ENCODE data around the gene CAMKMT.

Gene CAMKMT

DNA sequence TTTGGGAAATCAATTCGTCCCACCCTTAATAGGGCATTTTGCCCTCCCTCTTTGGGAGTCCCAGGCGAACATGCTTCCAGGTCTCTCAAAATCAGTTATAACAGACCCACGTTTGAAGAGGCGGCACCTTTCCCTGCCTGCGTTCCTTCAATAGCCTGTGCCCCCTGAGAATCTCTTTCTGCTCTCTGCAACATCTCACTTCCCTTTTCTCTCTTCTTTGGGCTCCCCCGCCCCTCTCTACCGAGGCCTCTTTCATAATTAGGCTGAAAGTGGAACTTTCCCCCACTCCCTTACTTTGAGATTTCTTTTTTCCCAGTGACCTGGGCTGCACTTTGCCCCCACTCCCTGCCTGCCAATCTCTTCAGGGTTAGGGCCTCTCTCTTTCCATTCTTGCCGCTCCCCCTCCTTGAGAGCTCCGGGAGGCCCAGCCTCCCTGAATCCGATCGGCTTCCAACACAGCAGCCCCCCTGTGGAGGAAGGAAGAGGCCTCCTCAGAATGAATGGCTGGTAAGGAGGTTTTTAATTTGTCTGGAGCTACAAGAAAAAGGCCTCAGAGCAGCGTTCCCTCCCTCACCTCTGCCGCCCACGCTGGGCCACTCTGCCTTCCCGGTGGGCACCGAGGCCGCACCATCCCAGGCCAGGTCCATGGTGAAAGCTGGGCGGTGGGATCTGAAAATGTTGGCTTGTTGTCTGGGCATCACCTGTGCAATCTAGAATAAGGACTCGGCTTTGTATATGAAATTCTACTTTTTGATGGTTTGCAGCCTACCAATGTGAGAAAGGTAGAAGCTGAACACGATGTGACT, 417.1 kb downstream of the CAMKMT start:
- peak; percentile 46 for DNase-seq

DNA sequence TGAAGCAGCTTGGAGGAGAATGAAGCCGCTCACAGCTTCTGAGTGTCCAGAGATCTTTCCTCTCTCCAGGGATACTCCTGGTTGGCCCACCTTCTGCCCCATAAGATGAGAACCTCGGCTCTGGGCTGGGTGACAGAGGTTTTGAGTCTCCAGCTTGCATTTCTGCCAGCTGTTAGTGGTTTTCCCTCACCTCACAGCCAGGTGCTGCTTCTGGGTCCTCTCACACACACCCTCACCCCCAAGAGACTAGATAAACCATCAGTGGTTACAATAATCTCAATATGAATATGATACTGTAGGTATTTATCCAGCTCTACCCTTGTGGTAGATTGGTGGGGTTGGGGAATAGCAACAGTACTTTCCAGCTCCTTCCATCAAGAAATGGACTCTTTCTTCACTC, 418.0 kb downstream of the CAMKMT start:
- DNase-seq, result no peak

DNA sequence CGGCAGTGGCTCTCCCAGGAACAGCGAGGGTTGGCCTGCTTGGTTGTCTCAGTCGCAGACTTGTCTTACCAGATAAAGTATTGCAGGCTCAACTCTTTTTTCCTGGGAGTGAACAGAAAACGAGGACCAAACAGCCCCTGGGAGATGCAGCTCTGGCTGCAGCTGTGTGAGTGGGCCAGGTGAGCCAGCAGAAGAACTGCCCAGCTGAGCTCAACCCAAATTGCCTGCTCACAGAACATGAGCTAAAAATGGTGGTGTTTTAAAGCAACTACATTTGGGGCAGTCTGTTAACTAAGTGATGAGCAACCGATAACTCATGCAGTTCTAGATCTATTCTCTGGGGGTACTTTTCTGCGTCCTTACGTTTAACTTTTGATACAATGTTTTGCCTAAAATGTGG, 418.7 kb downstream of the CAMKMT start:
- DNase-seq, result no peak

DNA sequence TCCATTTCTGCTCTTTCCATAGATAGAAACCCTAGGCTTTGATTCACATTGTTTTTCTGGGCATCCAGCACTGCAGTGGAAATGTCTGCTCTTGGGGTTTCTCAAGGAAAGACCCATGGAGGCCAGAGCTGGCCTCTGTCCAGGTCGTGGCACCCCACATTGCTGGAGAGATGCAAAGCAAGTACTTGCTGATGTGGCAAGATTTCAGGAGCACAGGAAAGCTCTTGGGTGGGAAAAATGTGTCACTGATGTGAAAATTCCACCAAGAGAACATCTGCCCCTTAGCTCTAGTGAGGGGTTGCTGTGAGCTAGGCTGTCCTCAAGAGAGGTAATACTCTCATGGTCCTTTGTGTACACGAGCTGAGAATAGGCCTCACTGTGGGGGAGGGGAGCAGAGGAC, 423.7 kb downstream of the CAMKMT start:
- no peak for DNase-seq

DNA sequence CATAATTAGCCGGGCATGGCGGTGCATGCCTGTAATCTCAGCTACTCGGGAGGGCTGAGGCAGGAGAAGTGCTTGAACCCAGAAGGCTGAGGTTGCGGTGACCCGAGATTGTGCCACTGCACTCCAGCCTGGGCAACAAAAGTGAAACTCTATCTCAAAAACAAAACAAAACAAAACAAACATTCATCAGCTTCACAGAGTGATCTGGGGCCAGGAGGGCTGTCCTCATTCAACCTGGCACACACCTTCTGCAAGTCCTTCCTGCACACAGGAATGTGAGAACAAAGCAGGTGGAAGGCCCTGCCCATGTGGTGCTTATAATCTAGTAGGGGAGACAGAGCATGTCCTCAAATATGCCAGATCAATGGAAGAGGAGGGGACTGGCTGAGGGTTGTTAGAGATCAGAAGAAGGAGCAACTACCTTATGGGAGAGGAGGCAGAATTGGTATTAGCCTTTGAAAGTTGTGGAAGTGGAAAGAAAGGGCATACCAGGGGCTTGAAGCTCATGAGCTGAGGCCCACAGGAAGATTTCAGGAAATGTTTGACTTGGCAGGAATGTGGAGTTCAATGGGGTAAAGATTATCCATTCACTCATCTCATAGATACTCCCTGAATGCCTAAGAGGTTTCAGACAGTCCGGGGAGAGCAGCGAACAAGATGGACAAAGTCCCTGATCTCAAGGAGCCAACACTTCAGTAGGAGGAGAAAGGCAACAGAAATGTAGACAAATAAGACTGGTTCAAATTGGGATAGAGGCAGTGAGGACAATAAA, 424.5 kb downstream of the CAMKMT start:
- DNase-seq, result no peak

DNA sequence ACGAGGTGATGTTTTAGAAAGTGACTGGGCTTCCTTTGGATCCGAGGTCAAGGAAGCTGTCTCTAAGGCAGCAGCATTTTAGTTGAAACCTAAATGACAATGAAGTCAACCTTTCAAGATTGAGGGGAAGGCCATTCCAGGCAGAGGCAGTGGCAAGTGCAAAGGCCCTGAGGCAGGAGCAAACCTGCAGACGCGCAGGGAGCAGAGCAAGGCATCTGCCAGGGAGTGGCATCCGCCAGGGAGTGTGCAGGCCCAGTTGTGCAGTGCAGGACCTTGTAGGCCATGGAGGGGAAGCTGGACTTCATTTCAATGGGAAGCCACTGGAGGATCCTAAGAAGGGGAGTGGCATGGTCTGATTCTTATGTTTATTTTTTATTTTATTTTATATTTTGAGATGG, 425.1 kb downstream of the CAMKMT start:
- no peak for DNase-seq

DNA sequence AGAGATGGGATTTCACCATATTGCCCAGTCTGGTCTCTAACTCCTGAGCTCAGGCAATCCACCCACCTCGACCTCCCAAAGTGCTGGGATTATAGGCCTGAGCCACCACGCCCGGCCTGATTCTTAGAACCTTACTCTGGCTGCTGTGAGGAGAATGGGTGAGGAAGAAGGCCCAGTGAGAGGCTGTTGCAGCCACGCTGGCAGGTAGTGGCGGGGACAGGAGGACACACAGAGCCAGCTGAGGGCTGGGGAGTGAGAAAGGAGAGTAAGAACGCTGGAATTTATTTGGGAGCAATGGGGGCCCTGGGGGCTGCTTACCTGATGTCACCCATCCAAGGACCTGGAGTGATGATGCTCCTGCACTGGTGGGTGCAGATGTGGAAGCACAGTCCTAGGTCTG, 425.9 kb downstream of the CAMKMT start:
- DNase-seq, result no peak

DNA sequence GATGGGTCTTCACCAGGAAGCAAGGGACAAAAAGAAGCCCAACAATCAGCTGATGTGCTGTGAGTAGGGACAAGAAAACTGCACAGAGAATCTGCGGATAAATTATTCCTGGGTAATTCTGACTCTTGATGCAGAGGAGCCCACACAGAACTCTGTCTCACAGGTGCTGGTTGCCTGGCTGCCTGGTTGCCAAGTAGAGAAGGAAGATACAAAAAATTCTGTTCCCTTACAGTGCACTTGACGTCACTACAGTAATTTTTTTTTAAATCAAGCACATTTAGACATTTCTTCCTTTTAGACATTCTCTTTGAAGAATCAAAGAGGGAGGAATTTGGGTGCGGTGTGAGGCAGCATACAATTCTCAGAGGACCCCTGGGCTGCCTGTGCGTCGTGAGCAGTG, 427.7 kb downstream of the CAMKMT start:
- no peak for DNase-seq

DNA sequence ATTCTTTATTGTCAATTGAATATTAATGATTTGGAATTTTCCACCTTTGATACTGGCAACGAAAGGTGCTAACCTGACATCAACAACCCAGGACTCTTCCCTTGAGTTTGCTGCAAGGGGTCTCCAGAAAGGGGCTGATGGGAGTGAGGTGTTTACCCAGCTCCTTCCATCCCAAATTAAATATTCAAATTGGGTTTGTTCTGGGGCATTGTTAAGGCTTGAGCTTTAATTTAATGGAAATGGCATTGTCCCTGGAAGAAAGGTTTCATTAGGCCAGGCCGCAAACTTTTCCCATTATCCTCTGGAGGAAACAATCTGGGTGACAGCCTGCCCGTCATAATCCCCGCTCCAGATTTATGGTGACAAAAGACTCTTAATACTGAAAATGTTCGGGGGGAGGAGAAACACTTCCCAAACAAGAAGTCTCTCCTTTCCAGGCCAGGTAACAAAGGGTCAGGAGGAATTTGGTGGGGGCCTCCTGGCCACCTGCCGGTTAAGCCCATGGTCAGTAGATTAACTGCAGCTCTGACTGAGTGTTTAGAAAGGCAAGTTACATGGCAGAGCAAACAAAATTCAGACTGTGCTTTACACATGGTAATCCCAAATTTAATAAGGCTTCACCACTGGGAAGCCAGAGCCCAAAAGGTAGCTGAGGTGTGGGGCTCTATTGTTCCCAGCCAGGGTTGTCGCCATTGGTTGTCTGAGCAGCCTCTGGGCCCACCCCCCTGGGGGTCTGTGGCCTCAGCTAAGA, 428.4 kb downstream of the CAMKMT start:
- no peak for DNase-seq

DNA sequence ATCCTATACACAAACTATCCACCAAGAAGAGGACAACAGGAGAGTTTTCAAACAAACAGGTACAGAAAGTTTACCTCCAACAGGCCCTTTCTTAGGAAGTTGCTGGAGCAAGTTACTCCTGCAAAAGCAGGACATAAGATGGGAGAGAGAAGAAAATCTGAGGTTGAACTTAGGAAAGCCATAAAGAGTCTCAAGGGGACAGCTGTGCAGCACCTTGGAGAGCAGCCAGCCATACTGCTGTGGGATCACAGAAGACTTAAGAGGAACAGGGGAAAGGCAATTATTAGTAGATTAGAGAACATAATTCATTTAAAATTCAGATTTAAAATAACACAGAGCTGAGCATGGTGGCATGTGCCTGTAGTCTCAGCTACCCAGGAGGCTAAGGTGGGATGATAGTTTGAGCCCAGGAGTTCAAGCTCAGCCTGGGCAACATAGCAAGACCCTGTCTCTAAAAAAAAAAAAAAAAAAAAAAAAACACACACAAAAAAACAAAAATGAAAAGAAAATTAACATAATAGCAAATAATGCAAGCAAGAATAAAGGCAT, 431.6 kb downstream of the CAMKMT start:
- DNase-seq, result no peak

DNA sequence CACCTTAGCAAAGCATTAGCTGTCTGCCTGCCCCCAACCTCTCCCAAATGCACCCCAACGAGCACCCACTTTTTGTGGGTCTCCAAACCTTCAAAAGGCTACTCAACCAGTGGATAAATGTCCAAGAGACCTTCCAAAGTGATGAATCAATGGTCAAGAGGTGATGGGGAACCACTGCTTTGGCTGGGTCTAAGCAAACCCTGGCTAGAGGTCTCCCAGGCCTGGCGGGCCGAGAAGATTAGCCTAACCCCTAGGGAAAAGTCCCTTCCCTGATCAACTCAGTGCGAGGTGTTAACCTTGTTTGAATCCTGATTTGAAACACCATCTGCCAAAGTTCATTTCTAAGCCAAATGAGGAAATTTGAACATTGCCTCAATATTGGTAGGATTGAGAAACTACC, 435.0 kb downstream of the CAMKMT start:
- no peak for DNase-seq

DNA sequence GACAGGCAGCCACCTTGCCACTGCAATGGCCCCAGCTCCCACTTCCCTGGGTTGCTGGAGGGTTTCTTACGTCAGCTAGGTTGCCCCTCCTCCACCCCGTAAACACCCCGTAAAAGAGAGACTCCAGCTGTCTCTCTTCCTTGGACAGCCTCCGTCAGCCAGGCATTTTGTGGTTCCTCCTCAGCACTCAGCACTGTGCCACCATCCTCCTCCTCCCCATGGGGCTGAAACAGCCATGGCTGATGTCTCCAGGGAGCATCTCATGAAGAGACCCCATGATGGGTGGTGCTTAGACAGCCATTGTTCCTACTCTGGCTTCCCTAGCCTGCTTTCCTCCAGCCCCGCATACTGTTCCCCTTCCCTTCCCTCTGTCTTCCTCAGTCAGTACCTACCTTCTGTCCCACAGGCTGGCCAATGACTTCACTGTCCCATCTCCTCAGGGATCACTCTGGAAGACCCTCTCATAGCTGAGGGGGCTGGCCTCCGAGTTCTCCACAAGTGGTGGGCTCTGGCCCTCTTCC, 436.5 kb downstream of the CAMKMT start:
- DNase-seq, result no peak

DNA sequence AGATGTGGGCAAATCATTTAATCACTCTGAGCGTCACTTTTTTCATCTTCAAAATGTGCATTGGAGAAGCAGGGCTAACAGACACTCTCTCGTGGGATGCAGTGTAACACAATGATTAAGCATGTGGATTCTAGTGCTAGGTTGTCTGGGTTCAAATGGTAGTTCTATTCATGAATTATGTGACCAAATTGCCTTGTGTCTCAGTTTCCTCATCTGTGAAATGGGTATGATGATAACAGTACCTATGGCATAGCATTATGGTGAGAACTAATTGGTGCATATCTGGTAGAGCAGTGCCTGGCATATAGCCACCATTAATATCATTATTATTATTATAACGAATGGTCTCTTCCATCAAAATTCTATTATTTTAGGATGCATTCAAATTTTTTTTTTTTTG, 437.4 kb downstream of the CAMKMT start:
- no peak for DNase-seq

DNA sequence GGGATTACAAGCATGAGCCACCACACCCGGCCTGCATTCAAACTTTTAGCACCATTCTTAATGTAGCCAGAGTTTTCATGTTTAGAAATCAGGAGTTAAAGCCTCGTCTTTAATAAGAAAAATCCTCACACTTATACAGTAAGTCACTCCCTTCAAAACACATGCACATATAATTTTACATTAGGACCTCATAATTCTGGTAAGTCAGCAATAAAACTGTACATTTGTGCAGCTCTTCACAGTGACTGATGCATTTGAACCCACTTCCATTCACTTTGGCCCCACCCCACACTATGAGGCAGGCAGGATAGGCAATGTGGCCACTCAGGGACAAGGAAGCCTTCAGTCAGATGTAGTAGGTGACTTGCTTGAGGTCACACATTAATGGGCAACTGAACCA, 438.0 kb downstream of the CAMKMT start:
- DNase-seq, result no peak

DNA sequence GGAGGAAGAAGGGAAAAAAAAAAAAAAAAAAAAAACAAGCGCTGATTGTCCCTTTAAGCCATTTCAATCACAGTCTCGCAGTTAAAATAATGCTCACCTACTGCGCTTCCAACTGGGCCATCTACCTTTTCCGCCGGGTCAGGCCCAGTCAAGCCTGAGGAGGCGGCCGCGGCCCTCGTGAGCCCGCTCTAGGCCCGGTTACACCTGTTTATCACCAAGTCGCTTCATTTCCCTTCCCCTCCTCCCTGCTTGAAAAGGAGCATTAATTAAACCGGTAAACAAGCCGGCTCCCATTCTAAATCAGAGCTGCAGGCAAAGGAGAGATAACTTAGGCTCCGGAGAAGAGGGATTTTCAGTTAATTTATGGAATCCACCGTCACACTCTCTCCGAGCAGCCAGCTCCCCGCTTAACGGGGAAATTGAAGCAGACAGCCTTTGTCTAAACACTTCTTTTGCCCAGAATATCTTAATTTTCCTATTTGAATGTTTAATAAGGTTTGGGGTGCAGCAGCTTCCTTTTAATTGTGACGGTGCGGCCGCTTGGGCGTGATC, 439.6 kb downstream of the CAMKMT start:
- DNase-seq, result no peak

DNA sequence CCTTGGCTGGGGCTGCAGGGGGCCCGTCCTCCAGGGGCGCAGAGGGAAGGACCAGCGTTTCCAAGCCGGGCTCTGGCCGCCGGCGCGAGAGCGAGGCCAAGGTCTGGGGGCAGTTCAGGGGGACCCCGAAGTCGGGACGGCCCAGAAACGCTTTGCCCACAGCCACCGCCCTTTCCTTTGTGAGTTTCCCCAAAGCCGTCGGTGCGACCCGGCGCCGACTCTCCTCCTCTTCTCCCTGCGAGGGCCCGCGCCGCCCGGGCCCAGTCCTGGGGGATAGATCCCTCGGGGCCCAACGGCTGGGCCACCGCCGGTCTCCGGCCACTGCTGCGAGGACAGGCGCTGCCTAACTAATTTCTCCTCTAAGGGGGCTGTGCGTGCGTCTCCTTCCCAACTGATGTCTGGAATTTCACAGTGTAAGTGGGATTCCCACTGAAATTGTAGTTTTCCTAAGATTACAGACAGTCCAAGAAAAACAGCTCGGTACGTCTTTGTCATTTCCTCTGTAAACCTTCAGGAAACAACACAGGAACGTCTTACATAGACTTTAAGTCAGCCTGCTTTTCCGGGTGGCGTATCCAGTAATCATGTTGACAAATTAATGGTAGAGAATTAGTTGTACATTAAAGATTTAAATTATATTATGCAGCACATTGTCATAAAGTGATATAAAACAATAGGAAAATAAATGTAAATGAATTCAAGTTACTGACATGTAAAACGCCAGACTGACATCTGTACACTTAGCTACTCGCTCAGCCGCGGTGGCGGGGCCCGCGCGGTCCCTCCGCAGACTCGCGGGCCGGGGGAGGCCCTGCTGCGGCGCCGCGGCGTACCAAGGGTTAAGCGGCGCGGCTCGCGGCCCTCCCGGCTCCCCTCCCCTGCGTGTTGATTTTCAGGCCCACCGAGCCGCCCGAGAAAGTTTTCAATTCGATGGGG, 440.4 kb downstream of the CAMKMT start:
- DNase-seq, result no peak

DNA sequence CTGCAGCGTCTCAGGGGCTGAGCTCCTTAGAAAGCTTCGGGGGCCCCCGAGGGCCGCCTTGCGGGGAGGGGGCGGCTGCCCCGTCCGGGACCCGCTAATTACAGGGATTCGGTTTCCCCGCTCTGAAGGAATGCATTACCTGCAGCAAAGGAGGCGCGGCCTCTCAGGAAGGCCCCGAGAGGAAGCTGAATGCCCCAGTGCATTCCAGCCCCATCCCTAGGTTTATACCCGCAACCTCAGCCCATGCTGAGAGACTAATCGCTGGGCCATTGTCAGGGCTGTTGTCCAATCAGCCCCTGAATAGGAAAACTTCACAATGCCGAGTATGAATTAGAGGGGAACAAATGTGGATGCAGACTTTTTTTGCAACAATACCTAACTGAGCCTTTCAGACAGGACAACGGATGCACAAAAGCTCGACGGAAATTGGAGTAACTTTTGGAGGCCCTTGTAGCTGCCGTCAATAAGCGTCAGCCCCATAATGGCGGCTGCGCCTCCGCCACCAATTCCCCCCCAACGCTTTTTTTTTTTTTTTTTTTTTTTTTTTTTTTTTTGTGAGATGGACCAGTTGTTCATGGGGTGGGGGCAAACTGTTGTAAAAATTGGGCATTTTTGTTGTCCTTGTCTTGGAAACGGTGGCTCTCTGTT, 441.2 kb downstream of the CAMKMT start:
- no peak for DNase-seq

DNA sequence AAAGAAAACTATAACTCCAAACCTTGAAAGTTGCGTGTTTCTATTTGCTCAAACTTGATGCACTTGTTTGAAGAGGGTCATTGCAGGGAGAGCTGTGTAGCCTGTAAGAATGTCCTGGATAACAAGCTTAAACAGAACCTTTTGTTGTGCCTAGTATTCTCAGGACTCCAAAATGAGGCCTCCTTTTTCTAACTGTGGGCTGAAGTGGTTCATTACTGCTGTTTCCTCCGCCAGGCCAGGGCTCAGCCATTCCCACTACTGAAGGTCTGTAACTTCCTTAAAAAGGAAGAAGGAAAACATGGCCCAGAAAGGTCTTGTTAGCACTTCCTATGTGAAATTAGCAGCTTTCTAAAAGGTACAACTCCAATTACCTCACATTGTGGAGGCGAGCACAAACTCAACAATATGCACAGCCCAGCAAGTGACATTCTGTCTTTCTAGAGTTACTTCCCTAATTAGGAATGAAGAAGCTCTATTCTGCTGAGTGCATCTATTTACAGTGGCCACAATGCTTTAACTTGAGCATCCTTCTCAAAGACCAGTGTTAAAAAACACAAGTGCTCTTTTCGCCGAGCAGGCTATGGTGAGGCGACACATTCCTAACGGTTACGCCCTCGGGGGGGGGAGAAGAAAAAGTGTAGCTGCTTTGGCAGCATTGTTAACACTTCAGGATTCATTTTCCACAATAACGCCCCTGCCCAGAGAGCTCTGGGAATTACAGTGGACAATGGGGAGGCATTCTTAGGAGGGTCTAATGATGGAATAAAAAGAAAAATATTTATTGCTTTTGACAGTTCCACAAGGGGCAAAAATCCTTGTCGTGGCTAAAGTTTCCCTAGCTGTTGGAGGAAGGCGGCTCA, 442.9 kb downstream of the CAMKMT start:
- DNase-seq, result no peak

DNA sequence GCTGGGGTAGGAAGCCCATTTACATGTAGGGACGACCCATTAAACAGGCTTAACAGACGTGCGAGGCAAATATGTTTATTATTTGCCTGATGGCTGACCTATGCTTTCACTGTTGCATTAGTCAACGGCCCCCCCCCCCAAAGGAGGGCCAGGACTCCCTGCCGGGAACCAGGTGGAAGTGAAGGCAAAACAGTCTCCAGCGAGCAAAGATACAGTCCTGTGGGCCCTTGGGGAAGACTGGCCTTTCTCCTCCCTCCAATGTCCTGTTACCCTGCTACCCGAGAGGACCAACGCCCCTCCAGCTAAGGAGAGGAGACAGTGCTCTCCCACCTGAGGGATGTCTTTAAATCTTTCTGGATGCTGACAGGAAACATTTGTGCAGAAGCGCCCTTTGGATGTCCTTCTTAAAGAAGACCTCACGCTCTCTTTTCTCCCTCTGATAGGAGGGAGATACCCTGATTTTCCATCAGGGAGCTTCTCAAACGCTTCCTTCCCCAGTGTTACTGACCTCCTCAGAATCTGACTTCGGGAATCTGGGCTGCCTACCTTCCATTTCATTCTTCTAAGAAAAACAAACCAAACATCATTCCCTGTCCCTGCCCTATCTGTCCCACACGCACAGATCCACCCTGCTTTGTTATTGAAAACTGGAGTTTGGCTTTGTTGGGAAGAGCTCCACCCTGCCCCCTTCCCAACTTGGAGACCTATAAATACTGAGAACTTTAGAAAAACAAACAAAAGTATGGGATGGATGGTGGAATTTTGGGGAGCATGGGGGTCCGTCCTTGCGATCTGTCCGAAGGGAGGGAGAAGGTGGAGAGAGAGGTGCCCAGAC, 443.9 kb downstream of the CAMKMT start:
- no peak for DNase-seq

Data from CD4-positive, alpha-beta T cell treated with Interferon gamma for 1 hour (primary cell).